ENCODE measurements around the gene ENOX2.

Gene ENOX2

GRCh38 chrX:130695931-130696330 lies 207.1 kb downstream of the ENOX2 start:
- DNase-seq = no peak

DNA sequence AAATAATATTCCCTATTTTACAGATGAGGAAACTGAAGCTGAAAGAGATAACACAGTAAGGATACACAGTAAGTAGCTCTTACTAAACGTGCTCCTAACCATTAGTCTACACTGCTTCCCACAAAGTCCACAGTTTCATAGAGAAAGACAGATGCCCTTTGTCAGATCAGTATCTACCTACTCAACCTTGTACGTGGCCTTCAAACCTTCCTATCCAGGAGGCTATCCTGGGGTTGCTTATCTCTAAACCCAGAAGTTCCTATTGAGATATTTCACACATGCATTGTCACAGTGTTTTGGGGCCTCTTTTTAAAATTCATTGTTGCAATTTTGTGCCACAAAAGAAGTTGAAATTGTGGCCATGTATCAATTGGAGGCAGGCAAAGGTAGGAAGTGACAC lies 208.0 kb downstream of the ENOX2 start:
- no peak for DNase-seq

GRCh38 chrX:130691576-130691975 lies 211.4 kb downstream of the ENOX2 start:
- no peak for DNase-seq

- DNase-seq = no peak
Measured at GRCh38 chrX:130688360-130688759, 214.6 kb downstream of the ENOX2 start.

- no peak for DNase-seq
Measured at GRCh38 chrX:130682990-130683389, 220.0 kb downstream of the ENOX2 start.

GRCh38 chrX:130680164-130681035 lies 222.6 kb downstream of the ENOX2 start:
- no peak for DNase-seq

DNA sequence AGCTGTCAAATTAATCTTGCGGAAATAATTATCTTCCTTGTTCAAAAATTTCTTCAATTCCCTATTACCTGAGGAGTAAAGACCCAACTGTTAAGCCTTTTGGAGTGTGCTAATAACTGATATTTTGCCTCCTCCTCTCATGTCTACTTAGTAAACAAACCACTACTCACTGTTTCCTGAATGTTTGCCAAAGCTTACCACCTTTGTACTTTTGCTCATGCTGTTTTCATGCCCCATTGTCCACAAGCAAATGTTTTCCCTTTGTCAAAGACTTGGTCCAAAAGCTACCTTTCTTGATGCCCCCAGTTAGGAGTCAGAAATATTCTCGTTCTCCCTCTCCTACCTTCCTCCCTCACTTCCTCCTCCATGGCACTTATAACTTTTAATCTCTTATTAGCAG lies 226.1 kb downstream of the ENOX2 start:
- DNase-seq = no peak

DNA sequence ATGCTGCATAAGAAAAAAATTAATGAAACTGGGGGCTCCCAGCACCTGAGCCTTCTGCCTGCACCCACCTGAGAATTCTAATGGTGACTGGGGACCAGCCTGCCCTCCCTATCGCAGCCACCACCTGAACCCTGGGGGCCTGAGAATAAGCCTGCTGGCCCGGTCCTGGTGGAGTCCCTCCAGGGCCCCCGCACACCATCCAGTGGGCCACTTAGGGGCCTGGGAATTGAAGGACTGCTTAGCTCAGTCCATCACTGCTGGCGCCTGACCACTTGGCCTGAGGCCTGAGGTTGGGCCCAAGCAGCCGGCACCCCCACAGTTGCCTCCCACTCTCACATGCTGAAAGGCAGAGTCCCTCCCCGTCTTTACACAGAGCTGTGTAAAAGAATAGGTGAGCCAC lies 230.8 kb downstream of the ENOX2 start:
- no peak for DNase-seq

DNA sequence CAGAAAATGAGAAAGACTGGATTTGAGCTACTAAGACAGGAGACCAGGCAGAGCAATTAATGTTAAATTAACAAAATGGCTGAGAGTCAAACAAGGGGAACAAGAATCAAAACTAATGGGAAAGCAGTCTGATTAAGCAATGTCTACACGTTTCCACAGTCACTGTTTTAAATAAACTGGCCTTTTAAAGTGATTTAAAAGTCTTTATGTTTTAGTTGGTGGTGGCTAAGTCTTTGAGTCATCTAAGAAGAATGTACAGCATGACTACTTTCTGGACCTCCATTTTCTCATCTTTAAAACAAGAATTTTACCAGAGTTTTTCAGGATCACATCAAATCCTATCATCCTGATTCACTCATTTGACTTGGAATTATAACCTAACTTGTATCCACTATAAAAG lies 233.8 kb downstream of the ENOX2 start:
- DNase-seq = peak; percentile 57

DNA sequence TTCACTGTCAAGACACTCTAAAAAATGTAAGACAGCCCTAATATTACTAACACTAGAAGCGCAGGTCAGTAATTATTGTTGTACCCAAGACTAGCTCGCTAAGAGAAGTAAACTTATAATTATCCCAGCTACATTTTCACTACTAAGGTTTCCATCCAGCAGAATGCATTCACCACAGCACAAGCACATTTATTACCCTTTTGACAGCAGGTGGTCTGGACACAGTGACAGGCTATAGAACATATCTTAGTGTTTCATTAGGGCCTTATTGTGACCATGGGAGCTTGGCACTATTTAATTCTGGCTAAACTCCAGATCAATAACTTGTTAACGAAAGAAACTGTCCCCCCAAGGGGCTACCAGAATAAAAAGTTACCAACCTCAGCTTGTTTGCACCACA lies 237.7 kb downstream of the ENOX2 start:
- DNase-seq = no peak

GRCh38 chrX:130658310-130658709 lies 244.7 kb downstream of the ENOX2 start:
- no peak for DNase-seq

- peak; percentile 12 for DNase-seq
Measured at GRCh38 chrX:130654409-130654950, 248.5 kb downstream of the ENOX2 start.

DNA sequence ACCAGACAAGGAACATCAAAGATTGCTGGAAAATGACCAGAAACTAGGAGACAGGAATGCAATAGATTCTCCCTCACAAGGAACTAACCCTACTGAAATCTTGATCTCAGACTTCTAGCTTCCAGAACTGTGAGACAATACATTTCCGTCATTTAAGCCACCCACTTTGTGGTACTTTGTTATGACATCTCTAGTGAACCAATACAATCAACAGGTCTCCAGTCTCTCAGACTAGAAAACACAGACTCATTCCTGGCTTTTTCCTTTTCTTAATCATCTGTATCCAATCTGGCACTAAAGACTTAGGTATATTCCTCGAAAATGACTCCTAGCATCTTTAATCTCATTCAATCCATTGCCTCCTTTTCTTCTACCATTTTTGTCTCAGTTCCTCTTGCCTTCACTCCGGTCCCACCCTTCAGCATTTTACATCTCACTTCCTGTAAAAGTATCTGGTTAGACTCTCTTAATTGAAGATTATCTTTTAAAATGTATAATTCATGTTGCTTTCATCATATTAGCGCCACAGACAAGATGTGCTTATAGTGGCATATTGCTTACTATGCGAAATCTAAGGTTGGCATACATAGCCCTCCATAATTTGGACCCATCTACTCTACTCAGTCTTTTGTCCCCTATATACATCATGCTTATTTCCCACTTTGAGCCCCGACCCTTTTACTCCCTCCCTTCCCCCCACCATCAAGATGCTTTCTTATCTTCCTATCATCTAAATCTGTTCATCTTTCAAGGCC lies 250.0 kb downstream of the ENOX2 start:
- no peak for DNase-seq

- DNase-seq = no peak
Measured at GRCh38 chrX:130649738-130650137, 253.3 kb downstream of the ENOX2 start.

DNA sequence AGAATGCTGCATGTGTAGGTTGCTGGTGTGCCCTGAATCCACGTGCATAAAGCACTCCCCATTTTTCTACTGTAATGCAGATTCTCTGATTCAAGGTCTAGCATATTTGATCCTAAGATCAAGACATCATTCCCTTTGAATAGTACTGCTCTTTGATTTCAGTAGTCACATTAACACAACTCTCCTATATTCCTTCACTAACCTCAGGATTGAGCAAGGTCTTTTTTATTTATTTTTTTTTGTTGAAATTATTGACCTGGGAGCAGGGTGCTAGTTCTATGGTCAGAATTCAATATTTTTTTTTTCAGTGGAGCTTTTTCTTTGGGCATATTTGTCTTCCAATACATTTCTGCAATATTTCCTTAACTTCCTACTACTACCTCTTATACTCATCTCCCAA lies 255.5 kb downstream of the ENOX2 start:
- DNase-seq = no peak

DNA sequence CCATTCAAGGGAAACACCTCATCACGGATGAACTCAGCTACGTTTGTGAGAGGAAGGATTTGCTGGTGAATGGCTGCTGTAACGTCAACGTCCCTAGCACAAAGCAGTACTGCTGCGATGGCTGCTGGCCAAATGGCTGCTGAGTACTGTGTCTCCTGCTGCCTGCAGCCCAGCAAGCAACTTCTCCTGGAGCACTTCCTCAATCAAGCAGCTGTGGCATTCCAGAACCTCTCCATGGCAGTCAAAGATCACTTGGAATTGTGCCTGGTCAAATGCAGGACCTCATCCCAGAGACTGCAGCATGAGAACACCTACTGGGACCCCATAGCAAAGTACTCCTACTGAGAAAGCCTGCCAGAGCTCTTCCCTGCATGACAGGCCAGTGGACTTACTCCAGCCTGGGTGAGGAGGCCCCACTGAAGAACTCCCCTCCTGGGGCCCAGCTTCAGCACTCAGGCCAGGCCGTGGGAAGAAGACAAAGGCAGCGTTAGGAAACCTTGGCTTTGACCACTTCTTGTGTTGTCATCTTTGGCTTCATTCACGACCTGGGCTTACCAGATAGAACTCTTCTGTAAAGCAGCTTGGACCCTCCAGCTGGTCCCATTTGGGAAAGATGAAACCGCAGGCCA lies 256.9 kb downstream of the ENOX2 start:
- DNase-seq = no peak

DNA sequence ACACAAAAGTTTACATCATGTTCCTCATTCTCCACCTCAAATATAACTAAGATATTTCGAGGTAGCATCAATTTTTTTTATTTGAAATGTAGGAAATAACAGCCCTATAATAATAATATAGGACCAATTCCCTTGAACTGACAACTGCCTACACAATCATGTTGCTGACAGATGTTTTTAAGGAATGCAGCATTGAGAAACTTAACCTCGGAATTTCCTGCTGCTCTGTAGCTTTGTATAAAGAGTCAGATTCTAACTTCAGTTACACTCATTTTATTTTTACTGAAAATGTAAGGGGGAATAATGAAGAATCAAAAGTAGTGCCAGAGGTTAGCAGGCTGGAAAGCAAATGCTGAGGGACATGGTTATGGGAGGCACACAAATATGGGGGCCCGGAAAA lies 265.4 kb downstream of the ENOX2 start:
- DNase-seq = peak; percentile 66

GRCh38 chrX:130636277-130636676 lies 266.7 kb downstream of the ENOX2 start:
- DNase-seq = no peak

DNA sequence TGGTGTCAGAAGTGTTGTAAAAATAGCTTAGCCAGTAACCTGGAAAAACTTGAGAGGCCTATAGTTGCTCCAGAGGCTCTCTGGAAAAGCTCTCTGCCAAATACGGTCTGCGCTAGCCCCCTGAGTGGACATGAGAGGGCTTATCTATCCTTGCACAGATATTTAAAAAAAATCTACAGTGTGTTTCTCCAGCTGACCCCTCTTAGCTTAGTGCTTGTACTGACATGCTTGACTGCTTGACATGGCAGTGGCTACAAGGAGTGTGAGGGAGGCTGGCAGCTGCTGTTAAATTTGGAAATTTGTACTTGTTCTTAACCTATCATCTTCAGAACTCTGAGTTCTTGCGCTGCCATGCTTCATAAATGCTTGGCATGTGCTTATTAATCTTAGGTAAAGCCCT lies 272.0 kb downstream of the ENOX2 start:
- no peak for DNase-seq

DNA sequence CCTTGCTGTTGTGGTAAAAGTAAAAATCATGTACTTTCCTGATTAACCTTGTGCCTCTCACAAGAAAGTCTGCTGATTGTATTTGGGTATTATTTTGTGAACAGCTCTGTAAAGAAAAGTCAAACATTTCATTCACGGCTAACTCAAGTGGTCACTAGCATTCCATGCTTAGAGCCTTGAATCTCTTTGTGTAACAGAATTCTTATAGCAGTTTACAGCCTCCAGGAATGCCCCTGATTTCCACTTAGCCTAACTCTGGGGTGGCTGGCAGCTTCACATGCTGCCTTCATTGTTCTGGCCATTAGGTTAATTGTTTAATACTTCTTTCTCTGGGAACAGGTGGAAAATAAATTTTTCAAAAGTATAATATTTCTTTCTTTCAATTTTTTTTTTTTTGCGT lies 274.5 kb downstream of the ENOX2 start:
- DNase-seq = no peak

- peak; percentile 37 for DNase-seq
Measured at GRCh38 chrX:130626521-130626920, 276.5 kb downstream of the ENOX2 start.

- DNase-seq = no peak
Measured at GRCh38 chrX:130625386-130625785, 277.6 kb downstream of the ENOX2 start.

DNA sequence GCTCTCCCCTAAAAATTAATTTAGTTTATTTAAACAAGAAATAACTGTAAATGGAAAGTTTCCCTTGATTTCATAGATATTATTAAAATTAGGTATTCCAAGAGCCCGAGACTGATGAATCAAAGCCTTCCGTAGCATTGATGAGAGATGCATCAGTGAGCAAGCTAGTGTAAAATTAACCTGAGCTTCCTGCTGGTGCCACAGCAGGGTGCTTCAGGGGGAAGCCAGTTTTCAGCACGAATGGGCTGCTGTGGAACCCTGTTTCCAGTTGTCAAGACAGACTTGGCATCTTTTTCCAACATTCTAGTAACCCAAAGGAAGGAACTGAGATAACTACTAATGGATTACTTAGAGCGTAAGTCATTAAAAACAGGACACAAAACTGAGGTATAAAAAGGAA lies 279.5 kb downstream of the ENOX2 start:
- no peak for DNase-seq

DNA sequence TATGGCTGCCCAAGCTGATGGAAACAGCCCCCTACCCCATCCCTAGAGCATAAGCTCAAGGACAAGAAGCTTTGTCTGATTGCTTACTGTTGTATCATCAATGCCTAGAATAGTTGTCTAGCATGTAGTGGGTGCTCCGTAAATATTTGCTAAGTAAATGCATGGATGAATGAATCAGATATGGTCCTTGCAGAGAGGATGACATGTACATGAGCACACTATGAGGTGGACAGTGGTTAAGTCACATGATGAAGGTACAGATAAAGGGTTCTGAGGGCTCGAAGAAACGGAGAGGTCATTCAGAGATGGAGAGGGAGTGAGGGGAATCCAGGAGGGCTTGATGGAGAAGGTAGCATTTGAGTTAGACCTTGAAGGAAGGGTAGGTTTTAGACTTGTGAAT lies 287.1 kb downstream of the ENOX2 start:
- DNase-seq = no peak

All from fibroblast of upper back skin (primary cell).